IMR-90 (cell line): Measurements from ENCODE around the gene GRM5. TPM values are rescaled to one million over a fixed set of nuclear protein-coding genes. Genes with fewer than 3 reads are reported as not detected.

ENCODE experiments used
- ATAC-seq: fragments of 200-7000 bp; cut with Tn5 transposase; 2 replicates; pipeline ENCODE4 v1.9.1; 2020; ENCODE audit warnings: low read depth, mild to moderate bottlenecking, moderate library complexity
- BruUV-seq: library from RNA; stranded (reverse); fragments of 400-500 nt; replicated peaks from 2 replicates; lab custom pipeline; 2021; lab: Mats Ljungman, UMichigan
- CTCF ChIA-PET: fragments of 300-600 bp; formaldehyde crosslinking; extraction: SDS; loops from one replicate; lab custom pipeline; 2021; ENCODE audit warnings: antibody characterized with exemption; lab: Yijun Ruan, JAX
- POLR2A ChIA-PET: fragments of 300-600 bp; sonication (Branson Sonifier 250); formaldehyde crosslinking; loops from one replicate; lab custom pipeline; 2022; ENCODE audit warnings: antibody characterized with exemption; ENCODE audit not compliant: unreplicated experiment; lab: Charles Lee
- DNase-seq: peaks from one replicate; pipeline ENCODE4 v3.0.0; 2013
- H2AFZ ChIP-seq: replicated peaks from 2 replicates; pipeline ENCODE3; 2013; ENCODE audit warnings: low read length, mild to moderate bottlenecking; ENCODE audit not compliant: poor library complexity
- H2AK5ac ChIP-seq: 2 replicates; pipeline ENCODE4 v1.6.1; 2013; ENCODE audit warnings: low read depth, low read length, inconsistent platforms
- H2AK9ac ChIP-seq: replicated peaks from 2 replicates; pipeline ENCODE3; 2013; ENCODE audit warnings: mild to moderate bottlenecking, low read depth, low read length, moderate library complexity; ENCODE audit not compliant: poor library complexity
- H2BK120ac ChIP-seq: 2 replicates; pipeline ENCODE4 v1.6.1; 2013; ENCODE audit warnings: low read depth, low read length, inconsistent platforms
- H2BK15ac ChIP-seq: 3 replicates; pipeline ENCODE4 v1.6.1; 2013; ENCODE audit warnings: low read depth, low read length, inconsistent platforms
- H2BK20ac ChIP-seq: 2 replicates; pipeline ENCODE4 v1.6.1; 2013; ENCODE audit warnings: low read depth, mild to moderate bottlenecking, inconsistent platforms, low read length, moderate library complexity
- H2BK5ac ChIP-seq: 2 replicates; pipeline ENCODE4 v1.6.1; 2013; ENCODE audit warnings: mild to moderate bottlenecking, low read depth, low read length, inconsistent platforms; ENCODE audit not compliant: poor library complexity, severe bottlenecking
- H3K14ac ChIP-seq: replicated peaks from 2 replicates; pipeline ENCODE4 v1.6.1; 2013; ENCODE audit warnings: low read depth, low read length, inconsistent platforms
- H3K18ac ChIP-seq: 2 replicates; pipeline ENCODE4 v1.6.1; 2013; ENCODE audit warnings: low read depth, low read length, control low read depth
- H3K23ac ChIP-seq: 2 replicates; pipeline ENCODE4 v1.6.1; 2013; ENCODE audit warnings: low read depth, low read length, inconsistent platforms
- H3K27ac ChIP-seq: 2 replicates; pipeline ENCODE4 v1.5.1; 2013; ENCODE audit warnings: mild to moderate bottlenecking, control low read depth, low read length; ENCODE audit not compliant: insufficient read depth
- H3K27me3 ChIP-seq: 2 replicates; pipeline ENCODE4 v1.6.1; 2013; ENCODE audit warnings: low read length; ENCODE audit not compliant: control insufficient read depth, insufficient read depth
- H3K36me3 ChIP-seq: 2 replicates; pipeline ENCODE4 v1.6.1; 2013; ENCODE audit warnings: low read length, mixed read lengths; ENCODE audit not compliant: control insufficient read depth, insufficient read depth
- H3K4ac ChIP-seq: 2 replicates; pipeline ENCODE4 v1.6.1; 2013; ENCODE audit warnings: low read depth, low read length, inconsistent platforms
- H3K4me1 ChIP-seq: 2 replicates; pipeline ENCODE4 v1.6.1; 2013; ENCODE audit warnings: low read length, mixed read lengths; ENCODE audit not compliant: control insufficient read depth, insufficient read depth
- H3K4me2 ChIP-seq: 2 replicates; pipeline ENCODE4 v1.6.1; 2013; ENCODE audit warnings: low read depth, mild to moderate bottlenecking, control low read depth, low read length, moderate library complexity
- H3K4me3 ChIP-seq: 2 replicates; pipeline ENCODE4 v1.5.1; 2013; ENCODE audit warnings: low read depth, mild to moderate bottlenecking, control low read depth, low read length, moderate library complexity; ENCODE audit not compliant: insufficient read depth
- H3K56ac ChIP-seq: 2 replicates; pipeline ENCODE4 v1.6.1; 2013; ENCODE audit warnings: low read length, inconsistent platforms; ENCODE audit not compliant: insufficient read depth; ENCODE audit errors: extremely low read depth
- H3K79me1 ChIP-seq, 2 experiments: 2 replicates each; pipeline ENCODE4 v1.6.1; 2013; ENCODE audit warnings: low read length in 2 of 2, inconsistent platforms in 1 of 2, low read depth in 1 of 2
- H3K9ac ChIP-seq: 2 replicates; pipeline ENCODE4 v1.6.1; 2013; ENCODE audit warnings: low read depth, low read length, control low read depth
- H3K9me1 ChIP-seq: 2 replicates; pipeline ENCODE4 v1.6.1; 2013; ENCODE audit warnings: low read length, inconsistent platforms; ENCODE audit not compliant: insufficient read depth
- H3K9me3 ChIP-seq: 2 replicates; pipeline ENCODE4 v1.6.1; 2013; ENCODE audit warnings: low read length; ENCODE audit not compliant: control insufficient read depth, insufficient read depth
- H4K20me1 ChIP-seq: 2 replicates; pipeline ENCODE4 v1.6.1; 2013; ENCODE audit warnings: low read length, inconsistent platforms; ENCODE audit not compliant: insufficient read depth
- H4K5ac ChIP-seq: 2 replicates; pipeline ENCODE4 v1.6.1; 2013; ENCODE audit warnings: mild to moderate bottlenecking, low read depth, low read length, control low read depth
- H4K8ac ChIP-seq, 2 experiments: 2 replicates each; pipeline ENCODE4 v1.6.1; 2013; ENCODE audit warnings: low read depth in 2 of 2, low read length in 2 of 2, control low read depth in 1 of 2, inconsistent platforms in 1 of 2
- H4K91ac ChIP-seq: 2 replicates; pipeline ENCODE4 v1.6.1; 2013; ENCODE audit warnings: low read depth, low read length, inconsistent platforms; ENCODE audit not compliant: insufficient read depth
- BHLHE40 ChIP-seq: fragments of 150-350 bp; IDR thresholded peaks from 2 replicates; pipeline ENCODE4 v1.6.1; 2016; ENCODE audit warnings: mild to moderate bottlenecking, low read depth, low read length
- CHD1 ChIP-seq: IDR thresholded peaks from 2 replicates; pipeline ENCODE4 v1.6.1; 2012; ENCODE audit warnings: low read depth, low read length, improper control_type of control experiment
- CTCF ChIP-seq: conservative IDR thresholded peaks from 2 replicates; pipeline ENCODE4 v1.5.1; 2012; ENCODE audit warnings: mild to moderate bottlenecking, low read depth, low read length, improper control_type of control experiment
- ELK1 ChIP-seq: fragments of 150-350 bp; IDR thresholded peaks from 2 replicates; pipeline ENCODE4 v1.6.1; 2016; ENCODE audit warnings: low read depth, mild to moderate bottlenecking, low read length, moderate library complexity, borderline replicate concordance
- MXI1 ChIP-seq: IDR thresholded peaks from 2 replicates; pipeline ENCODE4 v1.6.1; 2012; ENCODE audit warnings: low read depth, mild to moderate bottlenecking, low read length, moderate library complexity, borderline replicate concordance
- POLR2A ChIP-seq: IDR thresholded peaks from 2 replicates; pipeline ENCODE4 v1.6.1; 2012; ENCODE audit warnings: mild to moderate bottlenecking, low read depth, low read length
- RAD21 ChIP-seq: IDR thresholded peaks from 2 replicates; pipeline ENCODE4 v1.6.1; 2012; ENCODE audit warnings: low read length, improper control_type of control experiment
- RFX5 ChIP-seq: IDR thresholded peaks from 2 replicates; pipeline ENCODE4 v1.8.0; 2012; ENCODE audit warnings: low read depth, mild to moderate bottlenecking, low read length, moderate library complexity
- SMC3 ChIP-seq: fragments of 150-350 bp; IDR thresholded peaks from 2 replicates; pipeline ENCODE4 v1.6.1; 2016; ENCODE audit warnings: low read depth, mild to moderate bottlenecking, antibody characterized with exemption, low read length, moderate library complexity
- dilution Hi-C: fragments of 300-500 bp; cut with HindIII; formaldehyde crosslinking; loops from one replicate; pipeline ENCODE4 v1.14.3; 2018; ENCODE audit warnings: low sequenced_read_pairs; ENCODE audit not compliant: unreplicated experiment
- in situ Hi-C: fragments of 300-500 bp; cut with MboI; formaldehyde crosslinking; loops from 3 replicates; pipeline ENCODE4 v1.14.3; 2019; ENCODE audit warnings: low sequenced_read_pairs, inconsistent platforms, mixed read lengths
- intact Hi-C: fragments of 100-400 bp; cut with micrococcal nuclease; formaldehyde crosslinking; loops from 2 replicates; pipeline ENCODE4 v1.10.0; 2022
- polyA plus RNA-seq, 3 experiments: library from polyadenylated mRNA; depleted of rRNA; stranded (reverse); fragments of >200 nt; gene quantifications; 2 replicates each; pipeline ENCODE4 v1.2.3, GENCODE V29; 2012; ENCODE audit warnings: low replicate concordance in 1 of 3
- total RNA-seq: library from RNA; depleted of rRNA; stranded (reverse); fragments of >200 nt; gene quantifications from 2 replicates; pipeline ENCODE4 v1.2.3, GENCODE V29; 2012

Gene GRM5
- total and polyA plus RNA-seq, 2 of the 4 experiments (the other 2 are of a cell fraction): under 0.01 TPM

DNA sequence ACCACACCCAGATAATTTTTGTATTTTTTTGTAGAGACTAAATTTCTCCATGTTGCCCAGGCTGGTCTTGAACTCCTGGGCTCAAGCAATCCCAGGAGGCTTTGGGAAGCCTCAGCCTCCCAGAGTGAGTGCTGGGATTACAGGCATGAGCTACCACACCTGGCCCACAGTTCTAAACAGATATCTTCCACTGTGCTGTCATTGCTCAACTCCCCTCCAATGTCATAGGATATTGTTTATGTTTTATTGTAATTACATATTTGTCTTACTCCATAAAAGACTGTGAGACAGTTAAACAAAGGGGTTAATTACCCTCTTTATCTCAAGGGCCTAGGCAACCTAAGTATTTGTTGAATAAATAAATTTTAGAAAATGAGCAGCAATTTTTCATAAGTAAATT lies 204.2 kb downstream of the GRM5 start:
- Histone ChIP-seq H2BK5ac (no peak overlapping the region), H3K27ac (no peak overlapping the region), H3K9me1 (no peaks in the 10 kb centered on the region), H3K9ac (no peak overlapping the region), H3K18ac (no peak overlapping the region), H4K91ac (no peak overlapping the region), H2BK120ac (no peak overlapping the region), H3K79me1 (no peaks in the 10 kb centered on the region), H3K23ac (no peak overlapping the region), H2AFZ (no peak overlapping the region), H3K4me3 (no peak overlapping the region), H4K5ac (no peak overlapping the region), H3K9me3 (no peaks in the 10 kb centered on the region), H2BK15ac (no peak overlapping the region), H4K20me1 (no peaks in the 10 kb centered on the region), H2AK5ac (no peak overlapping the region), H3K4me2 (no peak overlapping the region), H3K56ac (no peak overlapping the region), H3K4ac (no peak overlapping the region), H2AK9ac (no peak overlapping the region), H4K8ac (no peak overlapping the region), H3K27me3 (no peaks in the 10 kb centered on the region), H2BK20ac (no peak overlapping the region), H3K14ac (no peak overlapping the region), H3K36me3 (no peaks in the 10 kb centered on the region), H3K4me1 (no peaks in the 10 kb centered on the region)
- TF ChIP-seq MXI1 (no peak), RFX5 (no peak), RAD21 (no peak), CTCF (no peak), ELK1 (no peak), SMC3 (no peak), POLR2A (no peak), BHLHE40 (no peak), CHD1 (no peak)
- BruUV-seq: no TSS peak
- in situ Hi-C loops: loop anchor here (25.0 kb wide), 1 partner anchor 1499 kb away; no protein-coding TSS in a partner anchor
- no peak for ATAC-seq
- ChIA-PET POLR2A (no interaction called here), CTCF (no interaction called here)
- dilution Hi-C loops: no loop called here
- DNase-seq: no peak
- intact Hi-C loops: no loop called here
